ENCODE measurements around the gene TMPRSS6.

The TMPRSS6 gene

GRCh38 chr22:37139762-37140161, 30.2 kb upstream of the TMPRSS6 start:
- no peak for DNase-seq

DNA sequence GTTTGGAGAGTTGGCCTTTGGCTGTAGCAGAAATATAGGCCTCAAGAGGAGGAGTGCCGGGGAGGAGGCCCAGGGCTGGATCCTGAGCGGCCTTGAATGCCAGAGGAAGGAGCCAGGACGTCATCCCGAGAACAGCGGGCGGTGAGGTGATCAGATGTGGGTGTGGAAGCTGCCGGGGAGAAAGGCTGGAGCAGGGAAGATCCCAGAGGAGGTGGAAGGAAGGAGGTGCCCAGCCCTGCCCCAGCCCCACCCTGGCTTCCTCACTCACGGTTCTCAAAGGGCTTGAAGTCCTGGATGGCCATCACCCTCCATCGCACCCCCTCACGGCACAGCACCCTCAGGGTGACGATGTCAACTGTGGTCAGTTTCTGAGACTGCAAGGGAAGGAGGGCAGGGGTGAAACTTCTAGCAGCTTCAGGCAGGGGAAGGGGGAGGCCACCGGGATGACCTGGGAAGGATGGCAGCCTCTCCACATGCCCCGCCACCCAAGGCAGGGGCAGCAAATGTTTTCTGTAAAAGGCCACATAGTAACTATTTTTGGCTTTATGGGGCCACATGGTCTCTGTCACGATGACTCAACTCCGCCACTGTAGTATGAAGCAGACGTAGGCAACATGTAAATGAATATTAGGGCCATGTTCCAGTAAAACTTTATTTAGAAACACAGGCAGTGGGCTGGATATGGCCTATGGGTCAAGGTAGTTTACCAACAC, 29.5 kb upstream of the TMPRSS6 start:
- no peak for DNase-seq

- DNase-seq: no peak
Measured at GRCh38 chr22:37137903-37138665, 28.6 kb upstream of the TMPRSS6 start.

DNA sequence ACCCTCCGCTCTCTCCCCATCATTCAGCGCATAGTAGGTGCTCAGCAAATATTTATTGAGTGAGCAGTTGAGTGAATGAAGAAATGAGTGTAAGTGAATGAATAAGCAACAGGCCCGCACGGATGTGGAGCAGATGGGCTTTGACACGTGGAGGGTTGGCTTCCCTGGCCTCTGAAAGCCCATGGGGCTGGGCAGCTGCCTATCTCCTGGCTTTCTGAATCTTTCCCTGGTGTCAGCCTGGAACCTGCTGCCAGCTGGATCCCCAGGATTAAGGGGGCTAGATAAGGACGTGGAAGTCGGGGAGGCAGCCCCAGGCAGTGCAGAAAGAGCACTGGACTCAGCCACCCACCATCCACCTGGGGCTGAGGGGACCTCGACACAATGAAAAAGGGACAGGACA, 27.6 kb upstream of the TMPRSS6 start:
- DNase-seq: no peak

GRCh38 chr22:37135023-37135422, 25.5 kb upstream of the TMPRSS6 start:
- DNase-seq: no peak

GRCh38 chr22:37133304-37134018, 23.9 kb upstream of the TMPRSS6 start:
- no peak for DNase-seq

DNA sequence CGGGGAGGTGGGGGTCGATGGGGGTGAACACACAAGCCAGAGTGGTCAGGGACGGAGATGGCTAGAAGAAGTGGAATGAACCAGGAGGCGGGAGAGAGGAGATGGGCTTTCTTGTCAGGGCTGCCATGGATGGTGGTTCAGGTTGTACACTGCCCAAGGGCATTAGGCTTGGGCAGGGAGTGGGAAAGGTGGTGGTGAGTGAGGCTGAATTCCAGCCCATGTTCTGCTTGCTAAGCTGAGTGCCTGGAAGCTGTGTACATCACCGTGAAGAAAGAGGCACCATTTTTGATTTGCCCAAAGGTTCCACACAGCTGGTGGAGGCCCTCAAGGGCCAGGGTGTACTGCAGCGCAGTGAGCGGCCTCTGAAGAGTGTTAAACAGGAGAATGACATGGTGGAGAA, 23.3 kb upstream of the TMPRSS6 start:
- DNase-seq: no peak

GRCh38 chr22:37129866-37130441, 20.4 kb upstream of the TMPRSS6 start:
- no peak for DNase-seq

DNA sequence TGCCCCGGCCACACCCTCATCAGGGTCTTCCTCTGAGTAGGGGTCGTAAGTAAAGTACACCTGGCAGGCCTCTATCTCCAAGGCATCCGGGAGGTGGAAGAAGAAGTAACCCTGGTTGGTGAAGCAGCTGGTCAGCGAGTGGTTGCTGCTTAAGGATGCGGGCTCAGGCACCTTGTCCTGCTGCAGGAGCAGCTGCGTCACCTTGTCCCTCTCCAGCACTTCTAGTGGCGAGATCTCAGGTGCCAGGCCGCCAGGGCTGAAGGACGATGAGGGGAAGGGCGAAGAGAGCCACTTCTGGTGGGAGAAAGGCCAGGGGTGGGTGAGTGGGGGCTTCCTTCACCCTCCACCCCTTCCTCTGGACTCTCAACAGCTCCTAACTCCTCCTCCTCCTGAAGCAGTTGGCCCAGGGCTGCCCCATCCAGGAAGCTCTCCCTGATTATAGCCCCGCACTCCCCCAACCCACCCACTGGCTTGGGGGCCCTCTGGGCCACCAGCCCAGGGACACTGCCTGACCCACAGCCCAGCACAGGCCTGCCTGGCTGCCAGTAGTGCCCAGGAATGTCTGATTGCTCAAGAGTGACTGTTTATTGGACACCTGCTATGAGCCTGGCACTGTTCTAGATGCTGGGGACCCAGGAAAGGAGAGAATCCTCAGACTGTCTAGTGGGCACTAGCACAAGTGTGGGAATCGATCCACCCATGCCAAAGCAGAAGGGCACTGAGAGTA, 19.2 kb upstream of the TMPRSS6 start:
- DNase-seq: no peak

GRCh38 chr22:37127350-37127878, 17.9 kb upstream of the TMPRSS6 start:
- DNase-seq: no peak

DNA sequence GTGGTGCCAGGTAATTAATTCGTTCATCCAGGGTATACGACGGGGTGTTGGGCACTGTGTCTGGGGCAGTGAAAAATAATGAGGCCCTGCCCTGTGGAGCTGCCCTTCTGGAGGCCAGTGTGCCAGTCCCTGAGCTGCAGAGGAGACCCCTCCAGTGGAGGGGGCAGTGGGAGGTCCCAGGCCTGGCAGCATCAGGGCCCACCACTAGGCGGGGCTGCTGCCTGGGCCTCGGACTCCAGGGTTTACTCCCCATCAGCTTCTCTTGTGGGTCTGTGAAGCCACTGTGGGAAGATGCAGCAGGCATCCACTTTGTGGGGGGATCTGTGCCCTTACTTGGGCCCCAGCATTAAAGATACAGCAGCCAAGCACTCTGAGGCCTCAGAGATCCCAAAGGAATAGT, 17.4 kb upstream of the TMPRSS6 start:
- DNase-seq: no peak

- DNase-seq: peak in 1 of 3 experiments; percentile 2
Measured at GRCh38 chr22:37126383-37126782, 16.9 kb upstream of the TMPRSS6 start.

GRCh38 chr22:37123649-37124048, 14.1 kb upstream of the TMPRSS6 start:
- no peak for DNase-seq

- no peak for DNase-seq
Measured at GRCh38 chr22:37122598-37123180, 13.2 kb upstream of the TMPRSS6 start.

GRCh38 chr22:37121887-37122591, 12.5 kb upstream of the TMPRSS6 start:
- DNase-seq: peak; percentile 7 to 51 (median 31)

DNA sequence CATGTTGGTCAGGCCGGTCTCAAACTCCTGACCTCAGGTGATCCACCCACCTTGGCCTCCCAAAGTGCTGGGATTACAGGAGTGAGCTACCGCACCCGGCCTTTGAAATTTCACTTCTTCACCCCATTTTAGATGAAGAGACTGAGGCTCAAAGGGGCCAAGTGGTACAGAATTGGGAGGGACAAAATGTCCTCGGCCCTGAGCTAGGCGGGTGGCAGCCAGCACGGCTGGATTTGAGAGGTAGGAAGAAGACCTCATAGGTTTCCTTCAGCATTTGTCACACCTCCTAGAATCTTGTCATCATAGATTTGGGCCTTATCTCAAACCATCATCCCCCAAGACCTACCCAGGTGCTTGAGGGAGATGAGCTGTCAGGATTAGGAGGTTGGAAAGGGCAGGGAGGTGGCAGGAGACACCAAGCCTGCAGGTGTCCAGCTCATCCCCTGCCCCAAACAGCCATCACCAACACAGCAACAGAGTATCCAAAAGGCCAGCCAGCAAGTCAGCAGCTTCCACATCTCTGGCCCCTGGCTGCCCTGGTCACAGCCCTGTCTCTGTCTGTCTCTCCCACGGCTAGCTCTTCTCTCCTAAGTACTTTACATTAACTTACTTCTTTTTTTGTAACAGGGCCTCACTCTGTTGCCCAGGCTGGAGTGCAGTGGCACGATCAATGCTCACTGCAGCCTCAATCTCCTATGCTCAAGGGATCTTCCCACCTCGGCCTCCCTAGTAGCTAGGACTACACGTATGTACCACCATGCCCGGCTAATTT, 11.2 kb upstream of the TMPRSS6 start:
- DNase-seq: no peak

DNA sequence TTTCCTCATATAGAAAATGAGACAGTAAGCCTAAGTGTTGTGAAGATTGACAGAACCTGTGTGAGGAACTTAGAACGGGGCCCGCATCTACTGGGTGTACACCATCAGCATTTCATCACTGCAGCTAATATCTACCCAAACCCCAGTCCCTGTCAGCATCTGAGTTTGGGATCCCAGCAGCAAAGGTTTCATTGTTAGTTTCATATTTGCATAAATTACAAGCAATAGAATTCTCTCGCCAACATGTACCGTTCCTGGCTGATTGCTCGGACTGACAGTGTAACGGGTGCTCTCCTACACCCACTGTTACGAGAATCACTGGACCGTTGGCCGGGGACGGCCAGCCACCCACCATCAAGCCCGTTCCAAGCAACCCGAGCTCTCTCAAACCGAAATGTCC, 10.4 kb upstream of the TMPRSS6 start:
- DNase-seq: no peak

GRCh38 chr22:37118083-37118482, 8.6 kb upstream of the TMPRSS6 start:
- DNase-seq: no peak

DNA sequence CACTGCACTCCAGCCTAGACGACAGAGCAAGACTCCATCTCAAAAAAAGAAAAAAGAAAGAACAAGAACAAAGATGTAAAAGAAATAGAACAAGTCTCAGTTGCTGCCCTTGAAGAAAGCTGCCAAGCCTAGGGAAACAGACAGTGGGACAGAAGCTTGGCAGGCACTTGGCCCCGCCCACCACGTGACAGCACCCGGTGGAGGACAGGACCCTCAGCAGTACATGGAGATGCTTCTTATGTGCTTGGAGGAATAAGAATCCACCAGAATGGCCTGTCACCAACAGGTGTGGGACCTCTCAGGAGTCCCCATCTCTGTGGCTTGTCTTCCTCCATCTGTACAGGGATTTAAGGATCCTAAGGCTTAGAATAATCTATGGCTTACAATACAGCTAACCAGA, 7.6 kb upstream of the TMPRSS6 start:
- DNase-seq: no peak

DNA sequence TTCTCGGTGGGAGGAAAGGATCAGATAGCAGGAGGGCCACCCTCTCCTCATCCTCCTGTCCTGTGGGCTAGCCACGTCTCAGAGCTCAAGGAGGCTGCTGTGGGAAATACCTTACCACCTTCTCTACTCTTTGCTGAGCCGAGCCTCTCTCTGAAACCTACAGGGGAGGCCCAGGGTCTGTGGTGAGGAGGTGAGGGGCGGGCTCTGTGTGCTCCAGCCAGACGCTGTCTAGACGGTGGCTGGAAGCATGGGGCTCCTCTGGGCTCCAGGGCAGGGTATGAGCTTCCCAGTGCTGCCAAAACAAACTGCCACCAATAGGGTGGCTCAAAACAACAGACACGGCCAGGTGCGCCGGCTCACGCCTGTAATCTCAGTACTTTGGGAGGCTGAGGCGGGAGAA, 5.5 kb upstream of the TMPRSS6 start:
- DNase-seq: no peak

DNA sequence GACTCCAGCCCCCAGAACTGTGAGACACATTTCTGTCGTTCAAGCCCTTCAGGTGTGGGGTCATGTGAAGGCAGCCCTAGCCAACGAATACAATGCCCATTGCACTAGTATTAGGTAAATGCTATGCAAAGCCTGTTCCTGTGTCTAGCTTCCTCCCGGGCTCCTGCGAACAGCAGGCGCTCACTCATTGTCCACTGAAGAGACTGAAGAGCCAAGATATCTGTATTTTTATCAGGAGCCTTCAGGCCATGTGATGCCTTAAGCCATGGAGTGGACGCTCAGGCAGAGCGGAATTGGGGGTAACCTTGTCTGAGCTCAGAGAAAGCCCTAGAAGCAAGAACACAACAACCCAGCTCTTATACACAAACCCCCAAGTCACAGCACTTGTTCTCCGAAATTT, 4.2 kb upstream of the TMPRSS6 start:
- no peak for DNase-seq

Data from NCI-H1417 (cell line).